Psoas muscle (tissue), 8 donors: ENCODE data around the gene COQ8A. TPM values are rescaled to one million over a fixed set of nuclear protein-coding genes. Genes with fewer than 3 reads are reported as not detected.
A peak's percentile ranks its signal among the peaks of the same experiment; 100 is the strongest.

Source experiments
- ATAC-seq, 4 donors: fragments of 200-7000 bp; cut with Tn5 transposase; one replicate each; pipeline ENCODE4 v1.9.1; 2020; ENCODE audit warnings: moderate library complexity in 3 of 4, mild to moderate bottlenecking in 2 of 4
- DNase-seq, 2 donors: peaks; one replicate each; pipeline ENCODE4 v3.0.0-alpha.2; 2020
- H3K27ac ChIP-seq: fragments of 200-600 bp; one replicate; pipeline ENCODE4 v1.8.0; 2022
- H3K27me3 ChIP-seq, 3 donors: fragments of 200-600 bp in 1 of 3; one replicate each; pipeline versions ENCODE4 v1.6.1 to v1.8.0; 2013 to 2022; ENCODE audit warnings: low read length in 2 of 3, mild to moderate bottlenecking in 2 of 3, moderate library complexity in 1 of 3; ENCODE audit not compliant: insufficient read depth in 3 of 3
- H3K36me3 ChIP-seq, 2 donors: fragments of 200-600 bp in 1 of 2; one replicate each; pipeline versions ENCODE4 v1.6.1 to v1.8.0; 2013 to 2022; ENCODE audit warnings: low read depth in 1 of 2, mild to moderate bottlenecking in 1 of 2, moderate library complexity in 1 of 2; ENCODE audit not compliant: insufficient read depth in 1 of 2
- H3K4me1 ChIP-seq: fragments of 200-600 bp; one replicate; pipeline ENCODE4 v1.8.0; 2022
- H3K4me3 ChIP-seq: fragments of 200-600 bp; one replicate; pipeline ENCODE4 v1.8.0; 2022; ENCODE audit warnings: mild to moderate bottlenecking
- H3K9me3 ChIP-seq: fragments of 200-600 bp; one replicate; pipeline ENCODE4 v1.8.0; 2022
- WGBS, 3 donors: extraction: QIAGEN DNeasy Blood & Tissue Kit; methylation state at CpG; one replicate each; pipeline versions ENCODE4 v1.1.6 to v1.1.7; 2013; 5-methylcytosine and 5-hydroxymethylcytosine counted together
- intact Hi-C, 2 donors: fragments of 100-400 bp; cut with DNase I; formaldehyde crosslinking; loops; one replicate each; pipeline versions ENCODE4 v1.11.0 to v1.14.2; 2022
- polyA plus RNA-seq, 3 donors: library from polyadenylated mRNA; stranded (reverse); fragments of 200-250 nt; gene quantifications; one replicate each; pipeline ENCODE4 v1.2.3, GENCODE V29; 2013
- total RNA-seq, 4 donors: library from RNA; stranded (reverse); fragmentation: NEBNext Ultra II Directional in 2 of 4; extraction: Animal tissue kit (Norgen Biotek cat#: 25700) in 2 of 4; gene quantifications; one replicate each; pipeline versions ENCODE4 v1.2.1 to v1.2.4, GENCODE V29; 2021 to 2023
- TF ChIP-seq, protein P1 (sequence below): fragments of 200-600 bp; IDR thresholded peaks from one replicate; pipeline ENCODE4 v1.8.0; 2022; ENCODE audit warnings: antibody characterized with exemption
- donor health status: healthy with polysubstance abuse.
- donor health status: DM: no; HTN: no; CAD: no; lungs with moderate emphysema.
- donor health status: Bipolar disorder and iron deficiency.
- donor health status: healthy.
- donor health status: DM: yes; HTN: yes; CAD: no.
- donor health status: DM: no; HTN: no; CAD: no.
- donor health status: DM: no; HTN: no; CAD: no.
- donor health status: DM: yes; HTN: yes; CAD: no.

The COQ8A gene
- total and polyA plus RNA-seq, 7 donors: 134 to 1,432 (median 726) TPM

DNA sequence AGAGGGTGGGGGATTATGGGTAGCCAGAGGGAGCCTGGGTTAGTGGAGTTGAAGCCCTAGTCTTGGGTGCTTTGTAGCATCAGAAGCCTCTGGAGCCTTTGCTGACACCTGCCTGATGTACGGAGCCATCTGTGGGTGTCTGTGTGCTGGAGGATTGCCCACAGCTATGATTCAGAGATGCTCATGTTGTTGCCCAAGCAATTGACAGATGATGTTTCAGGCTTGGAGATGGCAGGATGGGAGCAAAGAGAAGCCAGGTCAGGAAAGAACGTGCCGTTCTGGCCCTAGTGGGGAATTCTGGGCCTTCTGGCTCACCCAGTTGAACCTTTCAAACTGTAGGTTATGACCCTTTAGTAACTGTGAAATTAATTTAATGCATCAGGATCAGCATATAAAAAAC is 27.6 kb downstream of the COQ8A start:
- Histone ChIP-seq H3K36me3 (peaks cover 0 to 55% of the 10 kb centered on the region in 2 donors), H3K4me1 (peaks cover 83% of the 10 kb centered on the region), H3K9me3 (peaks cover 6% of the 10 kb centered on the region), H3K27ac (peak overlapping the region; percentile 95), H3K4me3 (no peak overlapping the region), H3K27me3 (no peaks in the 10 kb centered on the region)
- ATAC-seq (peak; percentile 76 to 90 (median 82)), DNase-seq (peak; percentile 65 to 88)
- intact Hi-C loops: loop anchor here in 1 of 2 donors (2.0 kb wide), 1 partner anchor 23 kb away; no protein-coding TSS in a partner anchor
- WGBS, 3 donors: 21 to 40% (median 26%) methylated on average over 3 of the region's 3 CpGs
- TF ChIP-seq, protein P1, sequence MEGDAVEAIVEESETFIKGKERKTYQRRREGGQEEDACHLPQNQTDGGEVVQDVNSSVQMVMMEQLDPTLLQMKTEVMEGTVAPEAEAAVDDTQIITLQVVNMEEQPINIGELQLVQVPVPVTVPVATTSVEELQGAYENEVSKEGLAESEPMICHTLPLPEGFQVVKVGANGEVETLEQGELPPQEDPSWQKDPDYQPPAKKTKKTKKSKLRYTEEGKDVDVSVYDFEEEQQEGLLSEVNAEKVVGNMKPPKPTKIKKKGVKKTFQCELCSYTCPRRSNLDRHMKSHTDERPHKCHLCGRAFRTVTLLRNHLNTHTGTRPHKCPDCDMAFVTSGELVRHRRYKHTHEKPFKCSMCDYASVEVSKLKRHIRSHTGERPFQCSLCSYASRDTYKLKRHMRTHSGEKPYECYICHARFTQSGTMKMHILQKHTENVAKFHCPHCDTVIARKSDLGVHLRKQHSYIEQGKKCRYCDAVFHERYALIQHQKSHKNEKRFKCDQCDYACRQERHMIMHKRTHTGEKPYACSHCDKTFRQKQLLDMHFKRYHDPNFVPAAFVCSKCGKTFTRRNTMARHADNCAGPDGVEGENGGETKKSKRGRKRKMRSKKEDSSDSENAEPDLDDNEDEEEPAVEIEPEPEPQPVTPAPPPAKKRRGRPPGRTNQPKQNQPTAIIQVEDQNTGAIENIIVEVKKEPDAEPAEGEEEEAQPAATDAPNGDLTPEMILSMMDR: no peak

DNA sequence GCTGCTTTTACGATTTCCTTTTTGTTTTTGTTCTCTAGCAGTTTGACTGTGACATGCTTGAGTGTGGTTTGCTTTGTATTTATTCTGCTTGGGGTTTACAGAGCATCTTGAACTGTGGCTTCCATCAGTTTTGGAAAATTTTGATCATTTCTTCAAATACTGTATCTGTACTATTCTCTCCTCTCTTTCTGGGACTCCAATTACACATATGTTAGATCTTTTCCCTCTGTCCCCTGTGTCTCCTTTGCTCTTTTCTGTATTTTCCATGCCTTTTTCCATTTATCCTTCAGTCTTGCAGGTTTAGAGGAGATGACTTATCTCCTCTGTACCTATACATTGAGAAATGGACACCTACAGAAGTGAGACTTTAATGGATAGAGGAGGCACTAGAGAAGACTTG is 31.7 kb downstream of the COQ8A start:
- H3K27me3 ChIP-seq: no peaks in the 10 kb centered on the region
- intact Hi-C loops: loop anchor here in 1 of 2 donors (2.0 kb wide), 1 partner anchor 29 kb away; no protein-coding TSS in a partner anchor
- peaks cover 0 to 21% of the 10 kb centered on the region in 2 donors for H3K36me3 ChIP-seq
- ATAC-seq: no peak
- peak overlapping the region; percentile 95 for H3K27ac ChIP-seq
- DNase-seq: no peak
- WGBS, 3 donors: 96 to 100% (median 100%) methylated on average over 1 of the region's 1 CpG
- TF ChIP-seq, protein P1: no peak
- H3K4me1 ChIP-seq: peaks cover 79% of the 10 kb centered on the region
- no peak overlapping the region for H3K4me3 ChIP-seq
- H3K9me3 ChIP-seq: peaks cover 6% of the 10 kb centered on the region

DNA sequence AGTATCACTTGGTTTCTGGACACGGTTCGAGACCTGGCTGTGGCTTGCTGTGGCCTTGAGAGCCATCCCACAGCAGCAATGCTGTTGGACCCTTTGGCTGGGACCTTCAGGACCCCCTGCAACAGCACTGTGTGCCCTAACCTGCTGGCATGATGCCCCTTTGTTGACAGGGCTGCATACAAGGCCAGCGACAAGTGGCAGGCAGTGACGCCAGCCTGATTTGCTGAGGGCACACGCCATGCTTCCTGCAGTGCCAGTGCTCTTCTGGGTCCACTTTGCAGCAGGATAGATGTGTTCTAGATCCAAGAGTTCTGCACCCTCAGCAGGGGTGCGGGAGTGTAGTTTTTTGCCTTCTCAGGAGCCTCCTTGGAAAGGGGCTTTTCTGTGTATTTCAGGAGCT is 32.8 kb downstream of the COQ8A start:
- peaks cover 6% of the 10 kb centered on the region for H3K9me3 ChIP-seq
- ATAC-seq: peak; percentile 23 to 27 (median 25)
- peak in 1 of 2 donors; percentile 75 for DNase-seq
- H3K4me1 ChIP-seq: peaks cover 77% of the 10 kb centered on the region
- peak overlapping the region; percentile 46 for H3K4me3 ChIP-seq
- intact Hi-C loops: loop anchor here in 1 of 2 donors (2.0 kb wide), 1 partner anchor 30 kb away; no protein-coding TSS in a partner anchor
- TF ChIP-seq, protein P1: no peak
- 26 to 45% (median 34%) methylated on average over 6 of the region's 6 CpGs for WGBS, 3 donors
- peak overlapping the region; percentile 95 for H3K27ac ChIP-seq
- H3K27me3 ChIP-seq: no peaks in the 10 kb centered on the region
- peaks cover 0 to 21% of the 10 kb centered on the region in 2 donors for H3K36me3 ChIP-seq

DNA sequence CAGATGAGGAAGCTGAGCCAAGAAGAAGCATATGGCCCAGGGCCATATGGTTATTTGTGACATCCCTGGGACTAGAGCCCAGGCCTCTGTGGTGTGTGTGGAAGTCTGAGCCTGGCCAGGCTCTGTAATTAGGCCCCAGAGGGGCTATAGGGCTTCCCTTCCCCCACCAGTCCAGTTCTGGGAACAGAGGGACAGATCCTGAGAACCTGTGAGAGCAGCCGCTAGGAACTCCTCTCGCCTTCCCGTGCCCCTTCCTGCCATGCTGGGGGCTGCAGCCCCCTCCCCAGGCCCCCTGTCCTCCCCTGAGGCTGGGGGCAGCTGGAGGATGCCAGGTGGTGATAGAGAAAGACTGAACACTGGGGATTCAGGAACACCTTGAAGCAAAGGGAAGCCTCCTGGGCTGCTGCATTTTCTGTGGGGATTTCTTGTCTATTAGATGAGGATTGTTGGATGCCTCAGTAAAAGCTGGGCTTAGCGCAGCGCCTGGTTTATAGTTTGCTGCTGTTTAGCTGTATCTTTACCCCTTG is 33.3 kb downstream of the COQ8A start:
- WGBS, 3 donors: 25 to 47% (median 34%) methylated on average over 5 of the region's 5 CpGs
- Histone ChIP-seq H3K9me3 (peaks cover 6% of the 10 kb centered on the region), H3K36me3 (peaks cover 0 to 19% of the 10 kb centered on the region in 2 donors), H3K27ac (peak overlapping the region; percentile 95), H3K27me3 (no peaks in the 10 kb centered on the region), H3K4me3 (peak overlapping the region; percentile 46), H3K4me1 (peaks cover 72% of the 10 kb centered on the region)
- DNase-seq (peak; percentile 73 to 81), ATAC-seq (peak; percentile 65 to 83 (median 72))
- intact Hi-C loops: loop anchor here in 1 of 2 donors (2.0 kb wide), 1 partner anchor 31 kb away; no protein-coding TSS in a partner anchor
- TF ChIP-seq, protein P1: no peak
